ENCODE data around the gene FAM120B.
"Not testable (repeated sequence)": the region's sequence is repeated elsewhere in the genome, so short reads cannot be mapped to it uniquely, and the experiment has no call there.

The FAM120B gene

DNA sequence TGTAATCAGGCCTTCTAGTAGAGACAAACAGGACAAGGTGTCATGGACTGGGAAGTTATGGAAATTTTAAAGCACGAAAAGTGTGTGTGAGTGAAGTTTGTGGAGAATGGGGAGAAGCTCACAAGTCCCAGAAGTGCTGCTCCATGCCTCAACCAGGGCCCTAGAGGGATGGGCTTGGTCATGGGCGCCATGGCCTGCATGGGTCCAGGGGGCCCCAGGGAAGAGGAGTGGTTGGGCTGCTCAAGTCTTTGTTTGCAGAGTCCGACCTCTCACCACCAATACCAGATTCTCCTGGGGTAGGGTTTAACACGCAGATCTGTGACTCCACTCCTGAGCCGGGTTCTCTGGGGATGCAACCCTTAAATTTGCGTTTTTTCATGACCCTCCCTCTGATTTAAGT is 88.4 kb downstream of the FAM120B start:
- DNase-seq, result no peak

DNA sequence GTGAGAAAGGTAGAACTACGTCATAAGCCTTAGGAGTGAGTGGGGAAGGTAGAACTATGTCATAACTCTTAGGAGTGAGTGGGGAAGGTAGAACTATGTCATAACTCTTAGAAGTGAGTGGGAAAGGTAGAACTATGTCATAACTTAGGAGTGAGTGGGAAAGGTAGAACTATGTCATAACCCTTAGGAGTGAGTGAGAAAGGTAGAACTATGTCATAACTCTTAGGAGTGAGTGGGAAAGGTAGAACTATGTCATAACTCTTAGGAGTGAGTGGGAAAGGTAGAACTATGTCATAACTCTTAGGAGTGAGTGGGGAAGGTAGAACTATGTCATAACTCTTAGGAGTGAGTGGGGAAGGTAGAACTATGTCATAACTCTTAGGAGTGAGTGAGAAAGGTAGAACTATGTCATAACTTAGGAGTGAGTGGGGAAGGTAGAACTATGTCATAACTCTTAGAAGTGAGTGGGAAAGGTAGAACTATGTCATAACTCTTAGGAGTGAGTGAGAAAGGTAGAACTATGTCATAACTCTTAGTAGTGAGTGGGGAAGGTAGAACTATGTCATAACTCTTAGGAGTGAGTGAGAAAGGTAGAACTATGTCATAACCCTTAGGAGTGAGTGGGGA is 92.3 kb downstream of the FAM120B start:
- not testable (repeated sequence) for DNase-seq

GRCh38 chr6:170399955-170400558 is 93.5 kb downstream of the FAM120B start:
- DNase-seq, result not testable (repeated sequence)

DNA sequence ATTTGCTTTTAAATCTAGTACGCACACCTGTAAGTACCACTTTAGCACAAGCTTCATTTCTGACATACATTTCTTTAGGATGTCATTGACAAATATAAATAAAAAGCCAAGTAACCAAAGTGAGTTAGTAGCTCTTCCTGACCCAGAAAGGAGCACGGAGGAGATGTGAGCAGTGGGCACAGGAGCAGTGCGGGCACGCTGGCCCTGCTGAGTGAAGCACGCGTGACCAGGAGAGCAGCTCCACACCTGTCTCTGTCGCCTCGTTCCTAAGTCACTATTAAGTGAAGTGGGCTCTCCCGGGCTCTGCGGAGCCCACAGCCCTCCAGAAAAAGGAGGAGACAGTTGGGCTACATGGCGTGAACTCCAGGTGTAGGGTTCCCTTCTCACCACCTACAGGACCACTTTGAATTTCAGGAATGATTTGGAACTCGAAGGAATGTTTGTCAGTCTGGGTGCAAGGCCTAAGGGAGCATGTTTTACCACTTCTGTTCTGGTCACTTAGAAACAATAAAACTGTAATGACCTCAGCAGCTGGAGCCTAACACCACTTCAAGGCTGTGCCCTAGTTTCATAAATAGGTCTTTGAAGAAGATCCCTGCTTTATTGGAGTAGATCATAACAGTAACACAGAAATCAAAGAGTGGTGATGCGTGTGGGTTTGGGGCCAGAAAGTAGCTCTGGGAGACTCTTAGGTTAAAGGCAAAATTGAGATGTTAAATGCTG is 95.9 kb downstream of the FAM120B start:
- DNase-seq, result no peak

- DNase-seq, result no peak
Measured at GRCh38 chr6:170403451-170403850, 96.9 kb downstream of the FAM120B start.

- DNase-seq, result no peak
Measured at GRCh38 chr6:170404036-170404435, 97.5 kb downstream of the FAM120B start.

DNA sequence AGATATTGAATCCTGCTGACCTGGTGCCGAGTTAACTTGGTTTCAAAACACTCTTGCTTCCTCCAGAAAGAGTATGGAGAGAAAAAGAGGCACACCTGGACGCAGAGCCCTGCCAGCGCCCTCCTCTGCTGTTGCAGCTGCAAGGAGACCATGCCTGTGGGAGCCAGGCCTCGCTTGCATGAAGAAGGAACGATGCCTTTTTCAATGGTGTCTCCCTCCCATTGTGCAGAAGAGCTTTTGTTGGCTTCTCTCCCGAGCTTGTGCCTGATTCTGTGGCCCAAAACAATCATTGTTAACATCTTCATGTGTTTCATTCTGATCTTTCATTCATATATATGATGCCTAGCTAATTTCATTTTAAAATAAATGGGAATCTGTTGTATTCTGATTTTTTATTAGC is 98.1 kb downstream of the FAM120B start:
- DNase-seq, result no peak

DNA sequence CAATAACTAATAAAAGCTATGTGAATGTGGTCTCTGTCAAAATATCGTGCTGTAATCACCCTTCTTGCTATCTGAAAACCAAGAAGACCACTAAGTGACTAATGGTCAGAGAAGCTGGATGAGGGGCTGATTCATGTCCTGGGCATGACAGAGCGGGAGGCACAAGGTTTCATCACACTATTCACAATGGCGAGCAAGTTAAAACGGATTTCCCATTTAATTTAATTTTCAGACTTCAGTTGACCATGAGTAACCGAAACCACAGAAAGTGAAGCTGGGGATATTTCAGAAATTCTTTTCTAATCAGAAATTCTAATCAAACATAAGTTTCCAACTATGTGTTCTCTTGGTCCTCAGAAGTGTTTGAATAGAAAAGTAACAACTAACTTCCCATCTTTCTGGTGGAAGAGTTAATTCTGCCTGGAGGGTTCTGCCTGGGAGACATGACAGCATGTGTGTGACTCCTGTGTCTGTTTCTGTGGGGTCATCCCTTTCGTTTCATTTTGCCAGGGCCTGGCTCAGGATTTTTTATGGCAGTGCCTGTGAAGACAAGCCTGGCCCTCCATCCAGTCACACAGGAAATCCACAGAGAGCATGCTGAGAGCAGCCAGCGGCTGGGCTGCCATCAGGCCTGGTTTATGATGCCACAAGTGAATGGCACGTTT is 98.9 kb downstream of the FAM120B start:
- no peak for DNase-seq

DNA sequence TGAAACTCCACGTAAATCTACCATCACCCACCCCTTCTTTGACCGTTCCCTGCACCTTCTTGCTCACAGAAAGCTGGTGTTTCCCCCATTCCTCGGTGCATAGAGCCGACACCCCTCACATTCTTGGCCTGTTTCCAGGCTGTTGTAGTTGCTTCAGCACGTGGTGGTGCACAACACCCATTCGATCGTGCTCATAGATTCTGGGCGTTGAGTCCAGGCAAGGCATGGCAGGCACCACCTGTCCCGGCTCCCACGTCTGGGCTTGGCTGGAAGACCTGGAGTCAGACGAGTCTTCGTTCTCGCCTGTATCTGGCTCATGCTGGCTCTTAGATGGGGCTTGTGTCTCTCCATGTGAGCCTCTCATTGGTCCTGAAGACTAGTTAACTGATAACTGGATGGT is 100.6 kb downstream of the FAM120B start:
- no peak for DNase-seq

GRCh38 chr6:170407932-170408331 is 101.4 kb downstream of the FAM120B start:
- DNase-seq, result no peak

GRCh38 chr6:170409746-170410145 is 103.2 kb downstream of the FAM120B start:
- DNase-seq, result not testable (repeated sequence)

DNA sequence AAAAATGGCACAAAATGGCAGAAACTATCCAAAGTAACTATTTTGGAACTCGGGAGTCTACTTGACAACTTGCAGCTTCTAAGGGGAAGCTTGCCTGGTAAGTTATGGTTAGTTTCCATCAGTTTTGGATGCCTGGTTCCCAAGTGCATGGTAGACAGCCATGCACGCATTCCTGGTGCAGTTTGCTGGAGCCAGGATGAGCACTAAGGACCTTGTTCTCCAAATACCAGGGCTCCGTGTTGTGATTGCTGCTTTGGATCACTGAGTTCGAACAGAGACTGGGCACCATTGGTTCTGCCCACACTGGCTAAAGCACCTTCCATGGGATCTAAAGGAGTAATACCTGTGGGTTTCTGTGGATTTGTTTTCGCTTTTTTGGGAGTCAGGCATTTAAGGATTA is 103.7 kb downstream of the FAM120B start:
- no peak for DNase-seq

- no peak for DNase-seq
Measured at GRCh38 chr6:170415318-170415717, 108.8 kb downstream of the FAM120B start.

DNA sequence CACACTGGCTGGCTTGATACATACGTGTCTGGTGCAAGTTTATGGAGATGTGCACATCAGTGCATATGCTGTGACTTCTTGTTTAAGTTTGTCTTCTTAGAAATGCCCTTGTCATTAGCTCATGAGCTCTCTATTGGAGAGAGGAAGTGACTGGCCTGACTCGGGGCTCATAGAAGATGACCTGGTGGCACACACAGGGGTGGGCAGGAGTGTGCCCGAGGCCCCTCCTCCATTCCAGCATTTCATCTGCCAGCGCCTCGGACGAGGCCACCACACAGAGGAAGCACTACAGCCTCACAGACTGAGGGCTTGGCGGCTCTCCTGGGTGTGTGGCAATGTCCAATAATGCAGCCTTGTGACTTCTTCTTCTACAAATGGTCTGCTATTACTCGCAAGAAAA is 109.7 kb downstream of the FAM120B start:
- DNase-seq, result no peak

- DNase-seq, result no peak
Measured at GRCh38 chr6:170416959-170417606, 110.5 kb downstream of the FAM120B start.

DNA sequence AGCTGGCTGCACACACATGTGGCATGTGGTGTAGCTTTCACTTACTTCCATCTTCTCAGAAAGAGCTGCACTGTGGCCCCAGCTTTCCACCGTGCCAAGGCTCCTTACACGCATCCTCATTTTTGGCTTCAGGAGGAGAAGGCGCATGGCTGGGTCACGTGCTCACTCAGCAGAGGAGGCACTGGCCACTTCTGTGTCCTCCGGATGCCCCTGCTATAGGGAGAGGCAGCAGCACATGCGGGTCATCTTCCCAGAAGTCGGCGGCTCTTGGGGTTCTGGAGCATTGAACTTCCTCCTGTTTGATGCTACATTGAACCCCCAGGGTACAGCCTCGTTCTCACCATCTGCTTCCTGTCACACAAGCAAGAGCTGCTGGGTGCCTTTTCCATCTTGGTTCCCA is 111.3 kb downstream of the FAM120B start:
- DNase-seq, result no peak

DNA sequence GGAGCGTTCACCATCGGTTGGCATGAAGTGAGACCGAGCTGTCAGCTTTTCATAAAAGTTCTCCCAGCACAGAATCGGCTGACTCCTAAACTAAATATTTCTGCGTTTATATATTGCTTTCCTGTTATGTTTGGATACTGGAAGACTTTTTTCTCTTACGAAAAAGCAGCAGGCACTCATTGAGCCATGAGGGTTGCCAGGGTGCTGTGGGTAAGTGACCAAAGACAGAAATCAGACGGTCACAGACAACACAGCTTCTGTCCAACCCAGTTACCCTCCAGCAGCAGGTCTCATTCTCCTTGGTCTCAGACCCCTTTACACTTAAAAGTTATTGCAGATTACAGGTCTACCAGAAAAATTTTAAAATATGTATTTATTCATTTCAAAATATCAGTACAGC is 113.7 kb downstream of the FAM120B start:
- DNase-seq, result no peak

DNA sequence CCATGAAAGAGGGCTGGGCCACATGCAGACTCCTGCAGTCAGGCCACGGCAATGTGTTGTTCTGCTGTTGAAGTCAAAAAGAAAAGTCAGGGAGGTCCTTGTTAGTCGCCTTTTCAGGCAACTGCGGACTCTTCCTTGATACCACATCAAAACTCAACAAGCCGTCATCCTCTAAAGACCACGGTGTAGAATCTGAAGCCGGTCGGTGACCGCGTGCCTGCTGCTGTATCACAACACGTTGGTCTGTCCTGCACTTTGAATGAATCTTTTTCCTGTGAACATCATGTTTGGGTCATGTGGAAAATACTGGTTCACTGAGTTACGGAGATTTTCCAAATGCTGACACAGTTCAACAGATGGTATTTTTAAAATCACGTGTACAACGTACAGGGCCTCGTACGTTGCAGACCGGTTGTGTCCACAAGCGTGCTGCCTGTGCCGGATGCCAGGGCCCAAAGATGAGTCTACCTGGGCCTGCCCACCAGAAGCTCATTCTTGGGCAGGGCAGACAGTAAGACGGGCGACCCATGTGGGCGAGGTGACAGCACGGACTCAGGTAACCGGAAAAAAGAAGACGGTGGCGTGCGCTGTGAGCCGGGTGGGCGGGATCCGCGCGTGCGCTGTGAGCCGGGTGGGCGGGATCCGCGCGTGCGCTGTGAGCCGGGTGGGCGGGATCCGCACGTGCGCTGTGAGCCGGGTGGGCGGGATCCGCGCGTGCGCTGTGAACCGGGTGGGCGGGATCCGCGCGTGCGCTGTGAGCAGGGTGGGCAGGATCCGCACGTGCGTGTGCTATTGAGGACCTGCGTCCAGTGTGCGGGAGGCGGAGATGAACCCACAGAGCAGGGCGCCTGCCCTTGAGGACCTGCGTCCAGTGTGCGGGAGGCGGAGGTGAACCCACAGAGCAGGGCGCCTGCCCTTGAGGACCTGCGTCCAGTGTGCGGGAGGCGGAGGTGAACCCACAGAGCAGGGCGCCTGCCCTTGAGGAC is 114.5 kb downstream of the FAM120B start:
- DNase-seq, result no peak

DNA sequence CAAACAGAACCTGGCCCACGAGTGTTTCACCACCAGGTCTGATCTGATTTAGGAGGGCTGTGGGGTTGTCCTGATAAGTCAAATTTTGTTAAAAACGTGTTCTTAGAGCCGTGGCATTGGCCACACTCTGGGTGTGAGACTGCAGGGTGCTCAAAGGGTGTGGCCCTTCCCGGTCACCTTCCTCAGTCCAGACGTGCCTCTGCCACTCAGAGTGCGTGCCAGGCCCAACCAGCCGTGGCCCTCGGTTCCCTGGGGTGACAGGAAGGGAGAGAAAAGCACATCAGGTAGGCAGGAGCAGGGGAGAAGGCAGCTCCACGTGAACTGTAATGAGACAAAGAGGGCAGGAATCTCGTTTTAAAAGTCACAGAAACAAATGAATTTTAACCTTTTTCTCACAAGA is 115.4 kb downstream of the FAM120B start:
- no peak for DNase-seq

- no peak for DNase-seq
Measured at GRCh38 chr6:170423030-170423429, 116.5 kb downstream of the FAM120B start.

GRCh38 chr6:170423814-170424603 is 117.5 kb downstream of the FAM120B start:
- no peak for DNase-seq
